Lower leg skin (tissue), 4 donors: ENCODE results near the gene LRRC55. TPM values are rescaled to one million over a fixed set of nuclear protein-coding genes. Genes with fewer than 3 reads are reported as not detected.

Experiments used
- DNase-seq, 2 donors: peaks; one replicate each; pipeline ENCODE4 v3.0.0-alpha.2; 2019; ENCODE audit warnings: low spot score in 2 of 2
- H3K4me3 ChIP-seq: fragments of 200-600 bp; sonication (generic); 2 replicates; pipeline ENCODE4 v1.5.1; 2017; ENCODE audit warnings: mild to moderate bottlenecking, low read depth; ENCODE audit not compliant: poor library complexity, severe bottlenecking
- POLR2A ChIP-seq, 2 donors: fragments of 450-650 bp; IDR thresholded peaks; one replicate each; pipeline ENCODE4 v1.6.1; 2016 to 2017; ENCODE audit warnings: antibody characterized with exemption in 2 of 2, mild to moderate bottlenecking in 1 of 2, moderate library complexity in 1 of 2
- WGBS, 2 donors: methylation state at CpG; one replicate each; pipeline ENCODE4 v1.1.5; 2018; 5-methylcytosine and 5-hydroxymethylcytosine counted together
- intact Hi-C: fragments of 100-400 bp; cut with DNase I; formaldehyde crosslinking; loops from one replicate; pipeline ENCODE4 v1.15.0; 2023; ENCODE audit warnings: low total_unique reads
- total RNA-seq, 4 donors: library from RNA; depleted of rRNA; stranded (reverse); fragments of >200 nt; gene quantifications; one replicate each; pipeline ENCODE4 v1.1.0, GENCODE V29; 2016
- TF ChIP-seq, protein P1 (sequence below), 3 donors: fragments of 450-650 bp; IDR thresholded peaks; one replicate each; pipeline ENCODE4 v1.5.1; 2016; ENCODE audit warnings: antibody characterized with exemption in 3 of 3, mild to moderate bottlenecking in 3 of 3, moderate library complexity in 2 of 3

The LRRC55 gene
- total RNA-seq, 4 donors from 2014 or later: 0.08 to 0.15 TPM; not detected in 2

DNA sequence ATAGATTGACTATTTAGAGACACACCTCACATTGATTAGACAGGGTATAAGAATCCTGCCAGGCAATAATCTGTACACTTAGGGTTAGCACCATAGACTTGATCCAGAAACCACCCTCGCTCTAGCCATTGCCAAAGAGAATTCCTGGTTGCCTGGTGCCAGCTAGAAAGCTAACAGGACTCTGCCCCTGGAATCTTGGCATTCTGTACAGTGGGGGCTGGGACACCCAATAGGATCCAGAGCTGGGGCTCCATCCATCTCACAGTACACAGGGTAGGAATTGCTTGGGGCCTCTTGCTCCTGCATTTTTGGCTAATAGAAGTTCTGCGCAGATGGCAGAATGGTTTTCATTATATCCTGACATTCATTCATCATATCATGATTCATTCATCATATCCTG is 58.3 kb downstream of the LRRC55 start:
- DNase-seq: peak in 1 of 2 donors; percentile 45
- WGBS, 2 donors: 72 to 81% methylated on average over 2 of the region's 2 CpGs
- intact Hi-C loops: loop anchor here (10.0 kb wide), 1 partner anchor 125 kb away; no protein-coding TSS in a partner anchor
- TF ChIP-seq, protein P1, sequence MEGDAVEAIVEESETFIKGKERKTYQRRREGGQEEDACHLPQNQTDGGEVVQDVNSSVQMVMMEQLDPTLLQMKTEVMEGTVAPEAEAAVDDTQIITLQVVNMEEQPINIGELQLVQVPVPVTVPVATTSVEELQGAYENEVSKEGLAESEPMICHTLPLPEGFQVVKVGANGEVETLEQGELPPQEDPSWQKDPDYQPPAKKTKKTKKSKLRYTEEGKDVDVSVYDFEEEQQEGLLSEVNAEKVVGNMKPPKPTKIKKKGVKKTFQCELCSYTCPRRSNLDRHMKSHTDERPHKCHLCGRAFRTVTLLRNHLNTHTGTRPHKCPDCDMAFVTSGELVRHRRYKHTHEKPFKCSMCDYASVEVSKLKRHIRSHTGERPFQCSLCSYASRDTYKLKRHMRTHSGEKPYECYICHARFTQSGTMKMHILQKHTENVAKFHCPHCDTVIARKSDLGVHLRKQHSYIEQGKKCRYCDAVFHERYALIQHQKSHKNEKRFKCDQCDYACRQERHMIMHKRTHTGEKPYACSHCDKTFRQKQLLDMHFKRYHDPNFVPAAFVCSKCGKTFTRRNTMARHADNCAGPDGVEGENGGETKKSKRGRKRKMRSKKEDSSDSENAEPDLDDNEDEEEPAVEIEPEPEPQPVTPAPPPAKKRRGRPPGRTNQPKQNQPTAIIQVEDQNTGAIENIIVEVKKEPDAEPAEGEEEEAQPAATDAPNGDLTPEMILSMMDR (IDR thresholded peaks at IDR 0.05): no peak
- no peak for TF ChIP-seq POLR2A (IDR thresholded peaks at IDR 0.05)
- no peak overlapping the region for H3K4me3 ChIP-seq

DNA sequence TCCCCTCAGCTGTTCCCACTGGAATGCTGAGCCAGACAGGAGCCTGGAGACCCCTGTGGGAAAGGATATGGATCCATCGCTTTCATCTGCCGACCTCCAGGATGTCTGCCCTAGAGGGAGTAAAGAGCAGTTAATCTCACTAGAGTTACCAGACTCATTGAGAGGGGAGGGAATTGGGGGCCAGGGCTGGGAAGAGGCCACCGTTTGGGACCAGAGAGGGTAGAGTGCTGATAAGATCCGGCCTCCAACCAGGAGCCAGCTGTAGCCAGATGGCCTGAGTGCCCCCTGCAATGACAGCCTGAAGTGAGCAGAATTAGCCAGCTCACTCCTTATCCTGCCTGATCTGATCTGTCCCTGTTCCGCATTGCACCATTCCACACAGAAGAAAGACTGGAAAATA is 59.0 kb downstream of the LRRC55 start:
- WGBS, 2 donors: 69 to 74% methylated on average over 5 of the region's 5 CpGs
- peak in 1 of 2 donors; percentile 76 for DNase-seq
- intact Hi-C loops: loop anchor here (10.0 kb wide), 1 partner anchor 126 kb away; no protein-coding TSS in a partner anchor

More for the DNA sequence above, 59.0 kb downstream of the LRRC55 start:
- no peak for TF ChIP-seq POLR2A (IDR thresholded peaks at IDR 0.05)
- TF ChIP-seq, protein P1 (IDR thresholded peaks at IDR 0.05): no peak
- H3K4me3 ChIP-seq: no peak overlapping the region

Other genes with a start within 250 kb of the LRRC55 start
- gene OR5AK2, start 193.0 kb upstream of the LRRC55 start, total RNA-seq: not detected
- gene APLNR, start 55.3 kb downstream of the LRRC55 start, total RNA-seq: 1 to 10 TPM in 2 of 4 donors, under 1 TPM in 2; 0.17 to 1.6 (median 0.82) TPM
- gene TNKS1BP1, start 143.0 kb downstream of the LRRC55 start, total RNA-seq: 100 to 1,000 TPM; 219 to 273 (median 230) TPM
- 10 to 100 TPM; 66.1 to 76.1 (median 74.6) TPM for gene SSRP1, start 153.9 kb downstream of the LRRC55 start, total RNA-seq
- gene P2RX3, start 156.4 kb downstream of the LRRC55 start, total RNA-seq: not detected
- not detected for gene PRG3, start 199.2 kb downstream of the LRRC55 start, total RNA-seq
- gene PRG2, start 208.7 kb downstream of the LRRC55 start, total RNA-seq: 1 to 10 TPM in 1 of 4 donors, under 1 TPM in 1, not detected in 2; 0.84 to 1.7 TPM
- 10 to 100 TPM; 12.4 to 66.4 (median 41.1) TPM for gene SLC43A3, start 245.2 kb downstream of the LRRC55 start, total RNA-seq